Uterus (tissue), 2 donors: ENCODE results near the gene PCDHA8.
A peak's percentile ranks its signal among the peaks of the same experiment; 100 is the strongest.

Experiments
- POLR2A ChIP-seq, 2 donors: fragments of 450-650 bp; IDR thresholded peaks; one replicate each; pipeline ENCODE4 v1.6.1; 2016; ENCODE audit warnings: antibody characterized with exemption in 2 of 2, mild to moderate bottlenecking in 1 of 2, moderate library complexity in 1 of 2
- TF ChIP-seq, protein P1 (sequence below), 4 experiments: fragments of 200-600 bp in 2 of 4; fragments of 450-650 bp in 2 of 4; sonication (generic) in 2 of 4; IDR thresholded peaks; one replicate each; pipeline ENCODE4 v1.5.1; 2016 to 2019; ENCODE audit warnings: antibody characterized with exemption in 4 of 4, mild to moderate bottlenecking in 2 of 4, moderate library complexity in 1 of 4

DNA sequence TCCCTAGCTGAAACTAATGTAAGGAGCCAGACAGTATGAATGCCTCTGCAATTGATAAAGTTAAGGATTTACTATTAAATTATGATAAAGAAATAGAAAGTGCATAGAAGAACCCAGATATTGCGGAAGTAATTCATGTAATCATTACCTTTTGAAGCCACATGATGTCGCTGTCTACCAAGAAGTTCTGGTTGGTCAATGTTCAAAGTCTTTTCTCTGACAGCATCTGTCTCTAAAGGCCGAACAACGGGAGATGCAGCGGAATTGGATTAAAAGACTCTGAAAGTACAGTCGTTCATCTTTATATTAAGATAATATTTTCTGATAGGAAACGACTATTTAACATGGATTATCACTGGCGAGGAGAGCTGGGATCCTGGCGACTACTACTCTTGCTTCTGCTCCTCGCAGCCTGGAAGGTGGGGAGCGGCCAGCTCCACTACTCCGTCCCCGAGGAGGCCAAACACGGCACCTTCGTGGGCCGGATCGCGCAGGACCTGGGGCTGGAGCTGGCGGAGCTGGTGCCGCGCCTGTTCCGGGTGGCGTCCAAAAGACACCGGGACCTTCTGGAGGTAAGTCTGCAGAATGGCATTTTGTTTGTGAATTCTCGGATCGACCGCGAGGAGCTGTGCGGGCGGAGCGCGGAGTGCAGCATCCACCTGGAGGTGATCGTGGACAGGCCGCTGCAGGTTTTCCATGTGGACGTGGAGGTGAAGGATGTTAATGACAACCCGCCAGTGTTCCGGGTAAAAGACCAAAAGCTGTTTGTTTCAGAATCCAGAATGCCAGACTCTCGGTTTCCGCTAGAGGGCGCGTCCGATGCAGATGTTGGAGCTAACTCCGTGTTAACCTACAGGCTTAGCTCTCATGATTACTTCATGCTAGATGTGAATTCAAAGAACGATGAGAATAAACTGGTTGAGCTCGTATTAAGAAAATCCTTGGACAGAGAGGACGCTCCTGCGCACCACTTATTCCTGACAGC, at the start of gene PCDHA8:
- TF ChIP-seq, protein P1, sequence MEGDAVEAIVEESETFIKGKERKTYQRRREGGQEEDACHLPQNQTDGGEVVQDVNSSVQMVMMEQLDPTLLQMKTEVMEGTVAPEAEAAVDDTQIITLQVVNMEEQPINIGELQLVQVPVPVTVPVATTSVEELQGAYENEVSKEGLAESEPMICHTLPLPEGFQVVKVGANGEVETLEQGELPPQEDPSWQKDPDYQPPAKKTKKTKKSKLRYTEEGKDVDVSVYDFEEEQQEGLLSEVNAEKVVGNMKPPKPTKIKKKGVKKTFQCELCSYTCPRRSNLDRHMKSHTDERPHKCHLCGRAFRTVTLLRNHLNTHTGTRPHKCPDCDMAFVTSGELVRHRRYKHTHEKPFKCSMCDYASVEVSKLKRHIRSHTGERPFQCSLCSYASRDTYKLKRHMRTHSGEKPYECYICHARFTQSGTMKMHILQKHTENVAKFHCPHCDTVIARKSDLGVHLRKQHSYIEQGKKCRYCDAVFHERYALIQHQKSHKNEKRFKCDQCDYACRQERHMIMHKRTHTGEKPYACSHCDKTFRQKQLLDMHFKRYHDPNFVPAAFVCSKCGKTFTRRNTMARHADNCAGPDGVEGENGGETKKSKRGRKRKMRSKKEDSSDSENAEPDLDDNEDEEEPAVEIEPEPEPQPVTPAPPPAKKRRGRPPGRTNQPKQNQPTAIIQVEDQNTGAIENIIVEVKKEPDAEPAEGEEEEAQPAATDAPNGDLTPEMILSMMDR (IDR thresholded peaks at IDR 0.05) = peak in 1 of 4 experiments; percentile 9
- no peak for TF ChIP-seq POLR2A (IDR thresholded peaks at IDR 0.05)
